CD4-positive, alpha-beta memory T cell (primary cell): Measurements from ENCODE around the gene MB21D2. TPM values are rescaled to one million over a fixed set of nuclear protein-coding genes. Genes with fewer than 3 reads are reported as not detected.
A peak's percentile ranks its signal among the peaks of the same experiment; 100 is the strongest.

Experiments
- CTCF ChIA-PET: fragments of 350-600 bp; sonication (Branson Sonifier 250); formaldehyde crosslinking; loops from one replicate; lab custom pipeline; 2021; ENCODE audit warnings: inconsistent platforms; ENCODE audit not compliant: partially characterized antibody; lab: Charles Lee
- POLR2A ChIA-PET: fragments of 350-600 bp; sonication (Branson Sonifier 250); formaldehyde crosslinking; loops from one replicate; lab custom pipeline; 2021; ENCODE audit not compliant: partially characterized antibody; lab: Charles Lee
- DNase-seq, 5 donors: peaks; one replicate each; pipeline versions ENCODE4 v3.0.0 to v3.0.0-alpha.2; 2020 to 2022; ENCODE audit warnings: mixed read lengths in 1 of 5
- H3K27ac ChIP-seq: one replicate; pipeline ENCODE4 v1.7.0; 2013; ENCODE audit warnings: low read depth, low read length
- H3K27me3 ChIP-seq: 2 replicates; pipeline ENCODE4 v1.7.0; 2013; ENCODE audit warnings: mild to moderate bottlenecking, low read length, moderate library complexity; ENCODE audit not compliant: insufficient read depth
- H3K36me3 ChIP-seq: 2 replicates; pipeline ENCODE4 v1.7.0; 2013; ENCODE audit warnings: mild to moderate bottlenecking, low read length, moderate library complexity; ENCODE audit not compliant: insufficient read depth
- H3K4me1 ChIP-seq: 2 replicates; pipeline ENCODE4 v1.7.0; 2013; ENCODE audit warnings: mild to moderate bottlenecking, low read length, moderate library complexity; ENCODE audit not compliant: insufficient read depth
- H3K4me3 ChIP-seq, 2 donors: one replicate each; pipeline ENCODE4 v1.7.0; 2013; ENCODE audit warnings: low read length in 2 of 2, mild to moderate bottlenecking in 1 of 2
- H3K9me3 ChIP-seq, 2 donors: one replicate each; pipeline ENCODE4 v1.7.0; 2013; ENCODE audit warnings: low read length in 2 of 2, control low read depth in 1 of 2; ENCODE audit not compliant: control insufficient read depth in 1 of 2
- H3K27ac Mint-ChIP-seq, 7 donors: one replicate each; pipeline ENCODE4 v1.8.0; 2020 to 2021; ENCODE audit warnings: mixed read lengths in 7 of 7, mild to moderate bottlenecking in 6 of 7, inconsistent platforms in 3 of 7, moderate library complexity in 3 of 7
- H3K27me3 Mint-ChIP-seq, 2 donors: one replicate each; pipeline ENCODE4 v1.8.0; 2020 to 2021; ENCODE audit warnings: mixed read lengths in 2 of 2
- H3K36me3 Mint-ChIP-seq, 2 donors: one replicate each; pipeline ENCODE4 v1.8.0; 2020 to 2021; ENCODE audit warnings: mixed read lengths in 2 of 2, inconsistent platforms in 1 of 2, mild to moderate bottlenecking in 1 of 2
- H3K4me1 Mint-ChIP-seq, 4 donors: one replicate each; pipeline ENCODE4 v1.8.0; 2020 to 2021; ENCODE audit warnings: mixed read lengths in 4 of 4, mild to moderate bottlenecking in 1 of 4
- H3K4me3 Mint-ChIP-seq, 8 donors: one replicate each; pipeline ENCODE4 v1.8.0; 2020 to 2021; ENCODE audit warnings: mixed read lengths in 8 of 8, mild to moderate bottlenecking in 7 of 8, moderate library complexity in 6 of 8, inconsistent platforms in 3 of 8
- H3K9me3 Mint-ChIP-seq, 8 donors: one replicate each; pipeline ENCODE4 v1.8.0; 2020 to 2021; ENCODE audit warnings: mixed read lengths in 8 of 8, mild to moderate bottlenecking in 5 of 8, inconsistent platforms in 3 of 8, moderate library complexity in 1 of 8
- intact Hi-C: fragments of 100-400 bp; cut with micrococcal nuclease; formaldehyde crosslinking; loops from one replicate; pipeline ENCODE4 v1.15.1; 2023
- polyA plus RNA-seq, 2 donors: library from polyadenylated mRNA; unstranded; fragments of 300-500 nt; fragmentation: Illumina TruSeq; gene quantifications; one replicate each; pipeline ENCODE4 v1.2.3, GENCODE V29; 2021
- total RNA-seq, 2 experiments: library from RNA; stranded (reverse); gene quantifications; one replicate each; pipeline ENCODE4 v1.2.3, GENCODE V29; 2021

The MB21D2 gene
- total and polyA plus RNA-seq, 4 experiments from 2014 or later: 3.4 to 17.1 (median 6.1) TPM

- H3K36me3 Mint-ChIP-seq: no peaks in the 10 kb centered on the region
- POLR2A ChIA-PET: interaction anchor here (1.2 kb wide), 1 partner anchor 76 kb away, joined by 3 read pairs; no protein-coding TSS in a partner anchor
Measured at GRCh38 chr3:192842138-192842537, 75.5 kb downstream of the MB21D2 start.

GRCh38 chr3:192841428-192841827 is 76.2 kb downstream of the MB21D2 start:
- no peaks in the 10 kb centered on the region for H3K9me3 Mint-ChIP-seq
- Histone ChIP-seq H3K36me3 (no peaks in the 10 kb centered on the region), H3K27ac (no peak overlapping the region), H3K4me3 (no peak overlapping the region), H3K9me3 (no peaks in the 10 kb centered on the region), H3K4me1 (peaks cover 17% of the 10 kb centered on the region), H3K27me3 (no peaks in the 10 kb centered on the region)
- no peaks in the 10 kb centered on the region for H3K27me3 Mint-ChIP-seq
- intact Hi-C loops: no loop called here
- H3K4me1 Mint-ChIP-seq: peaks cover 14 to 58% (median 36%) of the 10 kb centered on the region in 4 donors
- ChIA-PET CTCF (interaction anchor here (1.6 kb wide), 1 partner anchor 24 kb away, joined by 6 read pairs; no protein-coding TSS in a partner anchor), POLR2A (interaction anchor here (1.2 kb wide), 1 partner anchor 77 kb away, joined by 3 read pairs; no protein-coding TSS in a partner anchor)
- H3K27ac Mint-ChIP-seq: no peak overlapping the region
- no peak overlapping the region for H3K4me3 Mint-ChIP-seq
- no peak for DNase-seq
- no peaks in the 10 kb centered on the region for H3K36me3 Mint-ChIP-seq

More at GRCh38 chr3:192842138-192842537, 75.5 kb downstream of the MB21D2 start:
- no peaks in the 10 kb centered on the region for H3K9me3 Mint-ChIP-seq
- H3K4me3 ChIP-seq: no peak overlapping the region
- intact Hi-C loops: no loop called here
- no peaks in the 10 kb centered on the region for H3K27me3 ChIP-seq
- no peaks in the 10 kb centered on the region for H3K27me3 Mint-ChIP-seq
- H3K4me3 Mint-ChIP-seq: no peak overlapping the region
- H3K27ac Mint-ChIP-seq: no peak overlapping the region
- CTCF ChIA-PET: interaction anchor here (1.4 kb wide), 1 partner anchor 13 kb away, joined by 3 read pairs; no protein-coding TSS in a partner anchor
- H3K27ac ChIP-seq: no peak overlapping the region
- H3K36me3 ChIP-seq: no peaks in the 10 kb centered on the region
- H3K9me3 ChIP-seq: no peaks in the 10 kb centered on the region
- peaks cover 15 to 58% (median 35%) of the 10 kb centered on the region in 4 donors for H3K4me1 Mint-ChIP-seq
- peaks cover 21% of the 10 kb centered on the region for H3K4me1 ChIP-seq
- DNase-seq: no peak

DNA sequence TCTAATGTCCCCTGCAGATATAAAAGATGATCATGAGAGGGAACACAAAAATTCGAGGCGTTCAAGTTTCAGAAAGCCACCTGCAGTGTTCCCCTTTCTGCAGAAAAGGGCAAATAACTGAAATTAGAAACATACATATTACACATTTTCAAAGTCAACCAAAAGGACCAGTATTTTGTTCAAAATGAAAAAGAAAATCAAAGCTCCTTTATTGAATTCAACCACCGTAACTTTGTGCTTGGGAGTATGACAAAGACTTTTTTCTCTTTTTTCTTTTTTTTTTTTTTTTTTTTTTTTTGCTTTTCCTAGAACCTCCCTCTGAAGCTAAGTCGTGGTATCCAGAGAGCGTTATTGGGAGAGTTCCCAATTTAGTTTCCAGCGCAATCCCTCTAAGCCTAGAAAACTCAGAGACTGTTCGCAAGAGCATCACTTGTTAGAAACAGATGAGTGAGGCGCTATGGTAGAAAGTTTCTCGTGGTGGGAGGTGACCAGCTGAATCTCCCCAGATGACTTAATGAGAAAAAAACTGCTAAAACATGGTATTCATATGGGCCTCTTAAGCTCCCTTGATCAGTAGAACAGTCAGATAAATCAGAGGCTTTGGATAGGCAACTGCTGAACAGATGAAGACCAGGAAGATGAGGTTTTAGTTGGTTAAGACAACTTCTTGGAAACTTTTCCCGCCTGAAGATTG is 77.4 kb downstream of the MB21D2 start:
- Mint-ChIP-seq H3K4me3 (no peak overlapping the region), H3K27ac (no peak overlapping the region), H3K4me1 (peaks cover 12 to 62% (median 39%) of the 10 kb centered on the region in 4 donors), H3K9me3 (no peaks in the 10 kb centered on the region), H3K27me3 (no peaks in the 10 kb centered on the region), H3K36me3 (no peaks in the 10 kb centered on the region)
- Histone ChIP-seq H3K36me3 (no peaks in the 10 kb centered on the region), H3K9me3 (no peaks in the 10 kb centered on the region), H3K4me3 (no peak overlapping the region), H3K27ac (no peak overlapping the region), H3K27me3 (no peaks in the 10 kb centered on the region), H3K4me1 (peaks cover 14% of the 10 kb centered on the region)
- intact Hi-C loops: no loop called here
- no peak for DNase-seq
- ChIA-PET CTCF (interaction anchor here (1.3 to 1.6 kb wide), 2 partner anchors 11 to 23 kb away, joined by 4 to 6 read pairs; no protein-coding TSS in a partner anchor), POLR2A (no interaction called here)

DNA sequence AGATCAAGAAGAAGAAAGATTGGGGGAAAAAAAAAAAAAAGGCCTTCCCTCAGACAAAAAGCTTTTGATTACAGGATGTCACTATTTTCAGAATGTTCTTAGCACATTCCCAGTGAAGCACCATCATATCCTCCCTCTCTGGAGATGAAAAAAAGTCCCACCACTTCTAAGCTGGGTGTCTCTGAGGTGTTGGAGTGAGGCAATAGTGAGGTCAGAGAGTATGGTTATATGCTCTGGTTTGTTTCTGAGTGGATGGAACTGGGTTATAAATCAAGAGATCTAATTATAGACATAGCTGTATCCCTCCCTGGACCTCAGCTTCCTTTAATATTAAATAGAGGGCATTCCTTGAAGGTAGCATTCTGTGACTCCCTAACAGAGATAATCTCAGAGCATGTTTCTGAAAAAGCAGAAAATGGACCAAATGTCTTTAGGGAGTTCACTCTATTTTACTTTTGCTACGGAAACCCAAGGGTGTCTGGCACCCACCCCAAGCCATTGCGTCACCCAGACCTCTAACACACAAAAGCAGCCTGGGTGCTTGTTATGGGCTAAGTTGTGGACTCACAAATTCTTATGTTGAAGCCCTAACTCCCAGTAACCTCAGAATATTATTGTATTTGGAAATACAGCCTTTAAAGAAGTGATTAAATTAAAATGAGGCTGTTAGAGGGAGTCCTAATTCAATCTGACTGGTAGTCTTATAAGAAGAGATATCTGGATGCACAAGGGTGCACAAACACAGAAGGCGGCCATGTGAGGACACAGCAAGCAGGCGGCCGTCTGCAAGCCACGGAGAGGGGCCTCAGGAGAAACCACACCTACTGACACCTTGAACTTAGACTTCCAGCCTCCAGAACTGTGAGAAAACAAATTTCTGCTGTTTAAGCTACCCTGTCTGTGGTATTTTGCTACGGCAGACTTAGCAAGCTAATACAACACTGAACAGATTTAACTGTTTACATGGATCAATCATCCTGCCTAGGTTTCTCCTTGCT is 81.5 kb downstream of the MB21D2 start:
- Mint-ChIP-seq H3K9me3 (peaks cover 0 to 2% (median 0%) of the 10 kb centered on the region in 8 donors), H3K27me3 (no peaks in the 10 kb centered on the region), H3K27ac (peak overlapping the region in 3 of 7 donors; percentile 19 to 49 (median 40)), H3K36me3 (no peaks in the 10 kb centered on the region), H3K4me3 (no peak overlapping the region), H3K4me1 (peaks cover 13 to 57% (median 43%) of the 10 kb centered on the region in 4 donors)
- Histone ChIP-seq H3K27ac (no peak overlapping the region), H3K4me3 (no peak overlapping the region), H3K36me3 (no peaks in the 10 kb centered on the region), H3K9me3 (no peaks in the 10 kb centered on the region), H3K4me1 (peaks cover 8% of the 10 kb centered on the region), H3K27me3 (no peaks in the 10 kb centered on the region)
- POLR2A ChIA-PET: no interaction called here
- CTCF ChIA-PET: interaction anchor here (1.2 to 1.7 kb wide), 2 partner anchors 17 to 205 kb away, joined by 4 to 5 read pairs; no protein-coding TSS in a partner anchor
- no peak for DNase-seq
- intact Hi-C loops: no loop called here

DNA sequence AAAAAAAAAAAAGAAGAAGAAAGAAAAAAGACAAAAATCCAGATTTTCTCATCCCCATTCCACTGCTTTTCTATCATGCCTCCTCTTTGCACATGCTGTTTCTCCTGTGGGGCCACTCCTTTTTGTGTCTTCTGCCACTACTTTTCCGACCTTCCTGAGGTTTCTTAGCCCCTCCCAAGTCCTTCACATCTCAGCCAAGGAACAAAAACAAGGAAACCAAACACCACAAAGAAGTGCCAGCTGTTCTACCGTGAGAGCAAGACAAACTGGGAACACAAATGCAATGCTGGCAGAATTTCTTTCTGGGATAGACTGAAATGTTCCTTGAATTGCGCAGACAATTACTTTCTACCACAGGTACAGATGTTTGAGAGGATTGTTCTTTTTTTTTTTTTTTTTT is 83.2 kb downstream of the MB21D2 start:
- no peaks in the 10 kb centered on the region for H3K36me3 ChIP-seq
- no peaks in the 10 kb centered on the region for H3K9me3 ChIP-seq
- H3K4me3 ChIP-seq: no peak overlapping the region
- Mint-ChIP-seq H3K9me3 (peaks cover 0 to 2% (median 0%) of the 10 kb centered on the region in 8 donors), H3K27me3 (no peaks in the 10 kb centered on the region), H3K4me1 (peaks cover 13 to 57% (median 43%) of the 10 kb centered on the region in 4 donors), H3K27ac (peak overlapping the region in 2 of 7 donors; percentile 15 to 77), H3K36me3 (no peaks in the 10 kb centered on the region), H3K4me3 (no peak overlapping the region)
- no peak overlapping the region for H3K27ac ChIP-seq
- H3K27me3 ChIP-seq: no peaks in the 10 kb centered on the region
- H3K4me1 ChIP-seq: peaks cover 8% of the 10 kb centered on the region
- intact Hi-C loops: no loop called here
- DNase-seq: no peak
- ChIA-PET CTCF (no interaction called here), POLR2A (no interaction called here)

GRCh38 chr3:192833177-192833890 is 84.3 kb downstream of the MB21D2 start:
- Histone ChIP-seq H3K36me3 (no peaks in the 10 kb centered on the region), H3K4me1 (peaks cover 8% of the 10 kb centered on the region), H3K27ac (no peak overlapping the region), H3K4me3 (no peak overlapping the region), H3K27me3 (no peaks in the 10 kb centered on the region), H3K9me3 (no peaks in the 10 kb centered on the region)
- DNase-seq: no peak
- ChIA-PET CTCF (interaction anchor here (1.8 kb wide), 1 partner anchor 20 kb away, joined by 4 read pairs; no protein-coding TSS in a partner anchor), POLR2A (no interaction called here)
- Mint-ChIP-seq H3K9me3 (peaks cover 0 to 4% (median 0%) of the 10 kb centered on the region in 8 donors), H3K4me1 (peaks cover 8 to 46% (median 35%) of the 10 kb centered on the region in 4 donors), H3K27me3 (no peaks in the 10 kb centered on the region), H3K36me3 (no peaks in the 10 kb centered on the region), H3K27ac (no peak overlapping the region), H3K4me3 (no peak overlapping the region)
- intact Hi-C loops: no loop called here
